ENCODE results near the gene CLDN1. TPM values are rescaled to one million over a fixed set of nuclear protein-coding genes. Genes with fewer than 3 reads are reported as not detected.

The CLDN1 gene
- 1 to 10 TPM; 4.4 to 4.5 TPM for total RNA-seq
- long read RNA-seq, partial matches to known transcripts: 0 of 2 reads
- long read RNA-seq, other reads (novel, unspliced or antisense): 0 of 2 reads

- intact Hi-C loops (cut with DNase I): loop anchor here (5.0 to 10.0 kb wide), 4 partner anchors 95 to 360 kb away; no protein-coding TSS in a partner anchor
- DNase-seq (peak; percentile 86), ATAC-seq (peak; percentile 90 to 94)
Observed at GRCh38 chr3:190321789-190322603, at the start of gene CLDN1. Gene CLDN1 (minus strand): TSS chr3:190322446. CDS start chr3:190322206, 240 bp downstream.

- DNase-seq: no peak
- intact Hi-C loops (cut with DNase I): no loop called here
- no peak for ATAC-seq
Observed at GRCh38 chr3:190371152-190371551, 48.9 kb upstream of the CLDN1 start.

- ATAC-seq: no peak
- intact Hi-C loops (cut with DNase I): no loop called here
- DNase-seq: no peak
Observed at GRCh38 chr3:190370369-190370768, 48.1 kb upstream of the CLDN1 start.

GRCh38 chr3:190369668-190370295 is 47.5 kb upstream of the CLDN1 start:
- intact Hi-C loops (cut with DNase I): no loop called here
- DNase-seq (no peak), ATAC-seq (no peak)

GRCh38 chr3:190368881-190369280 is 46.6 kb upstream of the CLDN1 start:
- DNase-seq: no peak
- intact Hi-C loops (cut with DNase I): no loop called here
- ATAC-seq: no peak

- intact Hi-C loops (cut with DNase I): no loop called here
- ATAC-seq (peak in 1 of 2 donors; percentile 79), DNase-seq (no peak)
Observed at GRCh38 chr3:190366133-190366532, 43.9 kb upstream of the CLDN1 start.

GRCh38 chr3:190362258-190362657 is 40.0 kb upstream of the CLDN1 start:
- intact Hi-C loops (cut with DNase I): no loop called here
- DNase-seq (no peak), ATAC-seq (no peak)

GRCh38 chr3:190361791-190362190 is 39.5 kb upstream of the CLDN1 start:
- intact Hi-C loops (cut with DNase I): no loop called here
- ATAC-seq (no peak), DNase-seq (no peak)

- intact Hi-C loops (cut with DNase I): no loop called here
- ATAC-seq: peak in 1 of 2 donors; percentile 81
- no peak for DNase-seq
Observed at GRCh38 chr3:190360228-190360627, 38.0 kb upstream of the CLDN1 start.

- peak in 1 of 2 donors; percentile 73 for ATAC-seq
- intact Hi-C loops (cut with DNase I): no loop called here
- DNase-seq: no peak
Observed at GRCh38 chr3:190359813-190360212, 37.6 kb upstream of the CLDN1 start.

- intact Hi-C loops (cut with DNase I): no loop called here
- DNase-seq: no peak
- no peak for ATAC-seq
Observed at GRCh38 chr3:190357468-190357867, 35.2 kb upstream of the CLDN1 start.

GRCh38 chr3:190356246-190356645 is 34.0 kb upstream of the CLDN1 start:
- DNase-seq: no peak
- intact Hi-C loops (cut with DNase I): no loop called here
- ATAC-seq: no peak

- DNase-seq (no peak), ATAC-seq (no peak)
- intact Hi-C loops (cut with DNase I): no loop called here
Observed at GRCh38 chr3:190352861-190353457, 30.7 kb upstream of the CLDN1 start.

- ATAC-seq (no peak), DNase-seq (no peak)
- intact Hi-C loops (cut with DNase I): no loop called here
Observed at GRCh38 chr3:190346541-190346940, 24.3 kb upstream of the CLDN1 start.

- intact Hi-C loops (cut with DNase I): no loop called here
- ATAC-seq: peak in 1 of 2 donors; percentile 13
- DNase-seq: no peak
Observed at GRCh38 chr3:190345878-190346277, 23.6 kb upstream of the CLDN1 start.

- DNase-seq: peak; percentile 36
- intact Hi-C loops (cut with DNase I): no loop called here
- ATAC-seq: peak; percentile 87 to 96
Observed at GRCh38 chr3:190345027-190345821, 23.0 kb upstream of the CLDN1 start.

GRCh38 chr3:190340071-190340470 is 17.8 kb upstream of the CLDN1 start:
- no peak for DNase-seq
- intact Hi-C loops (cut with DNase I): no loop called here
- no peak for ATAC-seq

- no peak for DNase-seq
- intact Hi-C loops (cut with DNase I): no loop called here
- ATAC-seq: peak in 1 of 2 donors; percentile 53
Observed at GRCh38 chr3:190339130-190339529, 16.9 kb upstream of the CLDN1 start.

- no peak for DNase-seq
- peak in 1 of 2 donors; percentile 92 for ATAC-seq
- intact Hi-C loops (cut with DNase I): no loop called here
Observed at GRCh38 chr3:190338717-190339116, 16.5 kb upstream of the CLDN1 start.

Data from left cardiac atrium (tissue), 4 donors.